Fibroblast of skin of right biceps (primary cell): ENCODE results near the gene COPS7A.

Experiments used
- DNase-seq: peaks from one replicate; pipeline ENCODE4 v3.0.0-alpha.2; 2013

Gene COPS7A

GRCh38 chr12:6752167-6752920 lies 28.5 kb downstream of the COPS7A start:
- DNase-seq, result peak; percentile 65

GRCh38 chr12:6752921-6753771 lies 29.3 kb downstream of the COPS7A start, which contains the start of gene MLF2:
TSS of gene MLF2 (minus strand) at chr12:6753141. CDS start at chr12:6752334, 807 bp downstream.
- DNase-seq, result peak; percentile 100

GRCh38 chr12:6753772-6754356 lies 30.0 kb downstream of the COPS7A start:
- DNase-seq, result no peak

- no peak for DNase-seq
Observed at GRCh38 chr12:6754411-6754810, 30.6 kb downstream of the COPS7A start.

GRCh38 chr12:6757028-6757690 lies 33.3 kb downstream of the COPS7A start:
- no peak for DNase-seq

GRCh38 chr12:6758506-6759095 lies 34.8 kb downstream of the COPS7A start:
- DNase-seq, result no peak

GRCh38 chr12:6759741-6760140 lies 35.9 kb downstream of the COPS7A start:
- DNase-seq, result no peak

GRCh38 chr12:6763380-6763779 lies 39.5 kb downstream of the COPS7A start:
- DNase-seq, result no peak

GRCh38 chr12:6764011-6764828 lies 40.4 kb downstream of the COPS7A start:
- DNase-seq, result peak; percentile 100

- DNase-seq, result no peak
Observed at GRCh38 chr12:6765048-6765633, 41.3 kb downstream of the COPS7A start.

- DNase-seq, result peak; percentile 96
Observed at GRCh38 chr12:6765634-6766581, 42.1 kb downstream of the COPS7A start, which contains the start of gene PTMS. TSS of gene PTMS (plus strand) at chr12:6766363. CDS start at chr12:6766706, 343 bp downstream.

GRCh38 chr12:6766651-6767349 lies 43.0 kb downstream of the COPS7A start:
- DNase-seq, result peak; percentile 67

- DNase-seq, result no peak
Observed at GRCh38 chr12:6767353-6768319, 43.8 kb downstream of the COPS7A start.

GRCh38 chr12:6768437-6768914 lies 44.6 kb downstream of the COPS7A start:
- DNase-seq, result no peak

GRCh38 chr12:6768990-6769389 lies 45.1 kb downstream of the COPS7A start:
- DNase-seq, result peak; percentile 42

- no peak for DNase-seq
Observed at GRCh38 chr12:6769666-6770065, 45.8 kb downstream of the COPS7A start.

- no peak for DNase-seq
Observed at GRCh38 chr12:6770094-6770493, 46.2 kb downstream of the COPS7A start.

- DNase-seq, result no peak
Observed at GRCh38 chr12:6770600-6770999, 46.8 kb downstream of the COPS7A start.
